ENCODE measurements around the gene ISCA2.
"Not testable (repeated sequence)": the region's sequence is repeated elsewhere in the genome, so short reads cannot be mapped to it uniquely, and the experiment has no call there.

ISCA2 gene

DNA sequence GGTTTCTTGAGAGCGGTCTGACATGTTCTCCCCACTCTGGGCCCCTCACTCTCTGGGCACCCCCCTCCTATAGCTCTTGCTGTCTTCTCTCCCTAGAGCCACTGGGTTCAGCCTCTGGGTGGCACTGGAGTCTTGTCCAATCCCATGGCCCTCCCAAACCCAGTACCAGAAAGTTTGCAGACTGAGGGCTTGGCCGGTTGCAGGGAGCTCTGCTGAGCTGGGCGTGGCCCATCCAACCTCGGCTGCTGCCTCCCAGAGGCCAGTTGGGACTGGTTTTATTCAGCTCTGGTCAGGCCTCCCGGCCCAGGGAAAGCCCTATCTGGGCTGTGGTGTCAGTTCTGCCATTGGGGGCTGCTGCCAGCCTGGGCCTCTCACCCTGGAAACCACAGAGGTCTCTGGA lies 37.9 kb downstream of the ISCA2 start:
- DNase-seq: no peak

DNA sequence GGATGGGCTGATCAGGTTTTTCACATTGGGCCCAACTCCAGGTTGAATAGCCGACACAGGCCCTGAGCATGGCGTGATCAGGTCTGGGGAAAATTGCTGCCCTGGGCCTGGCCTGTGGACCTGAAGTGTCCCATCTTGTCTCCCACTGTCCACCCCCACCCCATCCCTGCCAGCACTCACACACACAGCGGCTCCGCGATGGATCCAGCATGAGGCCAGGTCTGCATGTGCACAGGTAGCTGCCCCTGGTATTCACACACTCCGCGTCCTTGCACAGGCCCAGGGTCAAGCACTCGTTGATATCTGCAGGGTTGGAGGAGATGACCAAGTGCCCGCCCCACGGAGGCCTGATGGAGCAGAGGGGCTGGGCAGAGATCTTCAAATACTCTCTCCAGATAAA lies 38.7 kb downstream of the ISCA2 start:
- DNase-seq: no peak

- no peak for DNase-seq
Observed at GRCh38 chr14:74533576-74533975, 40.0 kb downstream of the ISCA2 start.

- DNase-seq: no peak
Observed at GRCh38 chr14:74535756-74536325, 42.3 kb downstream of the ISCA2 start.

GRCh38 chr14:74536336-74536735 lies 42.8 kb downstream of the ISCA2 start:
- not testable (repeated sequence) for DNase-seq

- no peak for DNase-seq
Observed at GRCh38 chr14:74538411-74539391, 45.1 kb downstream of the ISCA2 start.

DNA sequence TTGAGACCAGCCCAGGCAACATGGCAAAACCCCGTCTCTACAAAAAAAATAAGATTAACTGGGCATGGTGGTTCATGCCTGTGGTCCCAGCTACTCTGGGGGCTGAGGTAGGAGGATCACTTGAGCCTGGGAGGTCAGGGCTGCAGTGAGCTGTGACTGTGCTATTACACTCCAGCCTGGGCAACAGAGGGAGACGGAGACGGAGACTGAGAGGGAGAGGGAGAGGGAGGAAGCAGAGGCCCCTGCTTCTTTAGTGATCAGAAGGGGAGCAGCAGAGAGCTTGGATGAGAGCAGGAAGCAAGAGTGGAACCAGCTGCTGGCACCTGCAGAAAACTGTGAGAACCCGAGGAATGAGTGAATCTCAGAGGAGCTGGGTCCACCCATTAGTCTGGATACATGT lies 45.9 kb downstream of the ISCA2 start:
- no peak for DNase-seq

GRCh38 chr14:74541225-74541624 lies 47.7 kb downstream of the ISCA2 start:
- DNase-seq: no peak

DNA sequence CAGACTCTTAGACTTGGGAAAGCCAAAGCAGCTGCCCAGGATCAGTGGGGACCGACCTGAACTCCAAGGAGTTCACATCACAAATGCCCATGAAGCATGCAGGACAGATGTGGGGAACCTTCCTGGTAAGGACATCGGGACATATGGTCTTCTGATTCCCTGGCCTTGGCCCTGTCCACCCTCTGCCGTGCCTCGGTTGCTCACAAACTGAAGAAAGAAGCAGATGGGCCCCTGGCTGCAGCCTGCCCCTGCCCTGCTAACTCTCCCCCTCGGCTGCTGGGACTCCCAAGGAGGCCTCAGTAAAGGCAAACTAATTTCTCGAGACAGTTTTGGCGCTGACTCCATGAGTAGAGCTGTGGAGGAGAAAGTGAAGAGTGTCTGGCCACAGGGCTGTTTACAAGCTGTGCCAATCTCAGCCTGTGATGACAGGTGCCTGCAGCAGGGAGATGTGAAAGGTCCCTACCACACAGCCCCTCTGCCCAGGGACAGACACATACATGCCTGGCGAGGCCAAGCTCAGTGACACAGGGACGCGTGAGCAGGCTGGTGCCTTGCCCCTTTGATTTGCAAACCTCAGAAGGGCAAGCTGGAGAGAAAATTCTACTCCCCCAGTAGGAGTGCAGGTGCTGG lies 48.6 kb downstream of the ISCA2 start:
- DNase-seq: no peak

DNA sequence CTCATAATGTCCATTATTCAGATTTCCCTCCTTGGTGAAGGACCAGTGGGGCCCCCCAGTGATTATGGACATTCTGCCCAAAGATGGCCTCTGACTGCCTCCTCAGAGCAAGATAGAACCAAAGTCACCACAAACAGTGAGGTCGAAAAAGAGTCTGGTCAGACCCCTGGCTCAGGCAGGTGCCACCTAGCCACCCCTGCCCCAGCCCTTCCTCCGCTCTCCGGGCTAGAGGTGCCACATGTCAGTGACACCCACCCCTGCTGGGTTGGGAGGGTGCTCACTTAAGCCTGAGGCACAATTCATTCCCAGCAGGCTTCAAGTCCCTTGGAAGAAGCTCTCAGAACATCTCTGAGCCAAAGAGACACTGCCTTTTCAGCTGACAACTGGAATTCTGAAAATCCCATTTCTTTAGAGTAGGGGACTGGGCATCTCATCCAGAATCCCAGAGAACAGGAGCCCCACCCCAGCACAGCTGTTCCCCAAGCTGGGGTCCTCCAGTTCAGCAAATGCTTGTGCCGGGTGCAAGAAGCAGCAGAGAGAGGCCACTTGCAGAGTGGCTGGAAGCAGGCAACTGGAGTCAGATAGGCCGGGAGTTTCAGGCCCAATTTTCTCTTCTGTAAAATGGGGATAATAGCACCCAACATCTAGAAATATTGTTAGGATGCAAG lies 50.3 kb downstream of the ISCA2 start:
- no peak for DNase-seq

DNA sequence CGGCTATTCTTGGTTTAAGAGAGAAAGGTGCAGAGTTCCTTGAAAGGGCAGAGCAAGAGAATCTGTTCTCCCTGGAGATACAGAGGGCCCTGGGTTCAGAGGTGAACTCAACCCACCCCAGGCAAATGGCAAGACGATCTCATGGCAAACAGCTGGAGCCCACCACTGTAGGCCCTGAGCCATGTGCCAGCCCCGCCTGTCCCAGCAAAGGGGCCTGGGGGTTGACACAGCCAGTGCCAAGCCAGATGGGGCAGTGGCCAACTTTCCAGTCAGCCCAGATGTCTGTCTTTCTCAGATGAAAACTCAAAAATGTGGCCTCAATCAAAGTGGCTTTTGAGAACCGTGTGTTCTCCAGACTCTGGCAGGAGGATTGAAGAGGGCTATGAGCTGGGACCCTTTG lies 51.8 kb downstream of the ISCA2 start:
- DNase-seq: no peak

- no peak for DNase-seq
Observed at GRCh38 chr14:74546416-74546815, 52.9 kb downstream of the ISCA2 start.

Data from NCI-H1105 treated with DMSO at 0.1 percent for 48 hours (cell line).